ENCODE data around the gene TSEN15.

DNA sequence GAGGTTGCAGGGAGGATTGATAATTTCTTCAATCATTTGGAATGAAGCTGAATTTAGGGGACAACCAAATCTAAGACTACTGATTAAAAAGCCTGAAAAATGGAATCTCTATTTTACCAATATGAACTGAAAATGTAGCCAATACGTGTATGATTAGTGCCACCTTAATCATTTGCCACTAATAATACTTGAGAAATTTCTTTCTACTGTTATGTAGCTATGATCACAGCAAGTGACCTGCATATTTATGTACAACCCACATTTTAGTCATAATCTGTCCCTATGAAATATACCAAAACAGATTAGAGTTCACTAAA lies 20.5 kb upstream of the TSEN15 start:
- TF ChIP-seq CTCF (IDR thresholded peaks at IDR 0.05) (no peak), POLR2A (IDR thresholded peaks at IDR 0.05; ENCODE audit: low read length) (no peak), JUN (IDR thresholded peaks at IDR 0.05) (no peak), CBX2 (IDR thresholded peaks at IDR 0.05; ENCODE audit: borderline replicate concordance, low read depth) (no peak), CHD4 (IDR thresholded peaks at IDR 0.05; ENCODE audit: borderline replicate concordance) (no peak)
- TF ChIP-seq, protein P1, sequence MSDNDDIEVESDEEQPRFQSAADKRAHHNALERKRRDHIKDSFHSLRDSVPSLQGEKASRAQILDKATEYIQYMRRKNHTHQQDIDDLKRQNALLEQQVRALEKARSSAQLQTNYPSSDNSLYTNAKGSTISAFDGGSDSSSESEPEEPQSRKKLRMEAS (IDR thresholded peaks at IDR 0.05): no peak
